AG04450 (cell line): Measurements from ENCODE around the gene CSRP1. TPM values are rescaled to one million over a fixed set of nuclear protein-coding genes. Genes with fewer than 3 reads are reported as not detected.
A peak's percentile ranks its signal among the peaks of the same experiment; 100 is the strongest.

Source experiments
- CTCF ChIA-PET: fragments of 300-600, 350-600 bp; formaldehyde crosslinking; extraction: SDS; loops from one replicate; lab custom pipeline; 2022; ENCODE audit warnings: antibody characterized with exemption, inconsistent platforms; lab: Charles Lee
- POLR2A ChIA-PET: fragments of 350-600 bp; formaldehyde crosslinking; extraction: SDS; loops from one replicate; lab custom pipeline; 2021; ENCODE audit warnings: antibody characterized with exemption, inconsistent platforms; lab: Yijun Ruan, JAX
- DNase-seq: peaks from one replicate; pipeline ENCODE4 v3.0.0-alpha.2; 2011; ENCODE audit warnings: low read depth, low spot score
- H3K27ac ChIP-seq: one replicate; pipeline ENCODE4 v1.5.1; 2012; ENCODE audit warnings: low read depth, low read length, control low read depth
- H3K27me3 ChIP-seq: one replicate; pipeline ENCODE4 v1.6.0; 2012; ENCODE audit warnings: low read length; ENCODE audit not compliant: control insufficient read depth, insufficient read depth
- H3K4me3 ChIP-seq: 2 replicates; pipeline ENCODE4 v1.5.1; 2011; ENCODE audit warnings: mild to moderate bottlenecking, low read depth, low read length, control low read depth
- H3K9me3 ChIP-seq: 2 replicates; pipeline ENCODE4 v1.5.1; 2012; ENCODE audit warnings: low read length; ENCODE audit not compliant: control insufficient read depth, insufficient read depth
- CTCF ChIP-seq: IDR thresholded peaks from 2 replicates; pipeline ENCODE4 v1.5.1; 2011; ENCODE audit warnings: low read depth, low read length, control low read depth, inconsistent platforms
- polyA plus RNA-seq: library from polyadenylated mRNA; depleted of rRNA; stranded (reverse); fragments of >200 nt; gene quantifications from 2 replicates; pipeline ENCODE4 v1.2.3, GENCODE V29; 2011

The CSRP1 gene
- polyA plus RNA-seq, 1 experiment: 641 TPM

DNA sequence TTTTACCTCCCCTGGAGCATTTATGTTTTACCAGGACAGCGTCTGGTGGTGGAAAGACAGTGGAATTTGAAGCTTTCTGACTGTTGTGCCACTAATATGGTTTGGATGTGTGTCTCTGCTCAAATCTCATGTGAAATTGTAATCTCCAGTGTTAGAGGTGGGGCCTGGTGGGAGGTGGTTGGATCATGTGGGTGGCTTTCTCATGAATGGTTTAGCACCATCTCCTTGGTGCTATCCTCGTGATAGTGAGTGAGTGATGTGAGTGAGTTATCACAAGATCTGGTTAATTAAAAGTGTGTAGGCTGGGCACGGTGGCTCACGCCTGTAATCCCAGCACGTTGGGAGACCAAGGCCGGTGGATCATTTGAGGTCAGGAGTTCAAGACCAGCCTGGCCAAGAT is 61.6 kb downstream of the CSRP1 start:
- Histone ChIP-seq H3K9me3 (no peaks in the 10 kb centered on the region), H3K4me3 (no peak overlapping the region), H3K27me3 (no peaks in the 10 kb centered on the region), H3K27ac (no peak overlapping the region)
- POLR2A ChIA-PET: interaction anchor here (0.5 kb wide), 1 partner anchor 22 kb away, joined by 4 read pairs; no protein-coding TSS in a partner anchor
- TF ChIP-seq CTCF: no peak
- CTCF ChIA-PET: interaction anchor here (1.1 to 8.1 kb wide), 4 partner anchors 10 to 99 kb away, joined by 3 to 111 read pairs (median 38); no protein-coding TSS in a partner anchor
- DNase-seq: no peak

DNA sequence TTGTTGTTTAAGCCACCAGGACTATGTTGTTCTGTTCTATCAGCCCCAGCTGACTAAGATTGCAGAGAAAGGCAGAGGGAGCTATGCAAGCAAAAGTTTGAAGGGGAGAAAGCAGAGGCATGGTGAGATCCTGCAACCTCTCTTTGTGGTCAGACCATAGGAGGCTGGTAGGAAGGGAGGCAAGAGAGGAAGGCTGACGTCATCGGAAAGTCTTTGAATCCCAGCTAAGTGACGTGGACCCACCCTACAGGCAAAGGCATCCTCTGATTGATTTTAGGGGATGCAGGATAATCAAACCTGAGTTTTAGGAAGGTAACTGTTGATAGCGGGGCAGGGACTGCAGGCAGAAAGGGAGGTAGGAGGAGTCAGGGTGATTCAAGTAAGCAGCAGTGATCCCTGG is 62.1 kb downstream of the CSRP1 start:
- Histone ChIP-seq H3K27me3 (no peaks in the 10 kb centered on the region), H3K4me3 (no peak overlapping the region), H3K27ac (no peak overlapping the region), H3K9me3 (no peaks in the 10 kb centered on the region)
- TF ChIP-seq CTCF: no peak
- DNase-seq: no peak
- ChIA-PET POLR2A (no interaction called here), CTCF (interaction anchor here (0.8 to 8.1 kb wide), 4 partner anchors 9 to 99 kb away, joined by 3 to 67 read pairs (median 9); no protein-coding TSS in a partner anchor)

- no peaks in the 10 kb centered on the region for H3K9me3 ChIP-seq
- POLR2A ChIA-PET: interaction anchor here (0.7 kb wide), 1 partner anchor 1031 kb away, joined by 3 read pairs; no protein-coding TSS in a partner anchor
- no peak for DNase-seq
- CTCF ChIA-PET: interaction anchor here (1.6 to 8.1 kb wide), 2 partner anchors 8 to 69 kb away, joined by 10 to 67 read pairs; no protein-coding TSS in a partner anchor
- H3K27ac ChIP-seq: no peak overlapping the region
- H3K4me3 ChIP-seq: no peak overlapping the region
- H3K27me3 ChIP-seq: no peaks in the 10 kb centered on the region
- TF ChIP-seq CTCF: no peak
Observed at GRCh38 chr1:201443747-201444146, 63.2 kb downstream of the CSRP1 start.

DNA sequence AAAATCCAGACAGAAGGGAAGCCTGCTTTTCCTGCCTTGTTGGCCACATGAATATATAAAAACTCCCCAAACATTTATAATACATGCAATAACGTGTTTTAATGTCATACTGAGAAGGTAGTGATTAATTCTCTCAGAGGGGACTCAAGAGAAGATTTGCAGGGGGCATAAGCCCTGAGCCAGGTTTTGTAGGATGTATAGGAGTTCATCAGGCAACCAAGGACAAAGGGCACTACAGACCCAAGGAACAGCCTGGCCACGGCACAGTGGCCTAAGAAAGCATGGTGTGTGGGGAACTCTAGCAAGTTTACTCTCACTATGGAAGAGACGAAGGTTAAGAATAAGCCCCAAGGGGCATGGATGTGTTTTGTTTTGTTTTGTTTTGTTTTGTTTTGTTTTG is 70.0 kb downstream of the CSRP1 start:
- H3K9me3 ChIP-seq: no peaks in the 10 kb centered on the region
- CTCF ChIA-PET: interaction anchor here (0.7 to 5.9 kb wide), 6 partner anchors 11 to 90 kb away, joined by 3 to 135 read pairs (median 14); no protein-coding TSS in a partner anchor
- no peak for TF ChIP-seq CTCF
- no peak for DNase-seq
- H3K4me3 ChIP-seq: no peak overlapping the region
- no peak overlapping the region for H3K27ac ChIP-seq
- no peaks in the 10 kb centered on the region for H3K27me3 ChIP-seq
- POLR2A ChIA-PET: interaction anchor here (1.8 to 2.0 kb wide), 2 partner anchors 24 to 32 kb away, joined by 18 to 22 read pairs; partner anchors contain the start of gene PHLDA3

DNA sequence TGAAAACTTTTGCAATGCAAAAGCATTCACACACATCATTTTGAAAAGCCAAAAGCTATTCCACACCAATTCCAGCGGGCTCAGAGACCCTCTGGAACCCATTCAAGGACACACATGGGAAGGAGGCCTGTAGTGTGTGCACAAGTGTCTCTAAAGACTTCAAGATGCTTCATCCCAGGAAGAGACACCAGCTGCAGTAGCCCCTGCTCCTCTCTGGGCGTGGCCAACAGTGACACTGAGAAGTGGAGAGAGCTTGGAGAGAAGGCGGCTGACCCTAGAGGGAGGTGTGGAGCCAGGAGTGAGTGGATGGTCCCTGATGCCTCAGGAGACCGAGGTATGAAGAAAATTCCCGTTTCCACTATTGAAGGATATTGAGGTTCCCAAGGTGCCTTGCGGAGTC is 70.5 kb downstream of the CSRP1 start:
- H3K27ac ChIP-seq: no peak overlapping the region
- peaks cover 4% of the 10 kb centered on the region for H3K27me3 ChIP-seq
- ChIA-PET POLR2A (interaction anchor here (0.8 to 2.0 kb wide), 5 partner anchors 25 to 104 kb away, joined by 4 to 22 read pairs (median 5); partner anchors contain the start of gene PHLDA3), CTCF (interaction anchor here (0.6 to 5.9 kb wide), 19 partner anchors 10 to 281 kb away, joined by 3 to 135 read pairs (median 7); no protein-coding TSS in a partner anchor)
- no peak overlapping the region for H3K4me3 ChIP-seq
- H3K9me3 ChIP-seq: no peaks in the 10 kb centered on the region
- DNase-seq: no peak
- TF ChIP-seq CTCF: peak; percentile 36
